Smooth muscle cell (in vitro differentiated cells): ENCODE measurements around the gene AQP1. TPM values are rescaled to one million over a fixed set of nuclear protein-coding genes. Genes with fewer than 3 reads are reported as not detected.

ENCODE experiments used
- DNase-seq: peaks from one replicate; lab custom pipeline; 2025; ENCODE audit not compliant: unreplicated experiment; lab: John Stamatoyannopoulos, UW
- H2AFZ ChIP-seq: fragments of 200-600 bp; sonication (generic); 2 replicates; pipeline ENCODE4 v1.6.0; 2016; ENCODE audit warnings: antibody characterized with exemption, low read depth, mild to moderate bottlenecking
- H3F3A ChIP-seq: fragments of 200-600 bp; sonication (generic); 2 replicates; pipeline ENCODE4 v1.6.0; 2017; ENCODE audit warnings: antibody characterized with exemption, low read depth
- H3K27ac ChIP-seq: fragments of 200-600 bp; sonication (generic); 2 replicates; pipeline ENCODE4 v1.5.1; 2016; ENCODE audit warnings: low read depth, mild to moderate bottlenecking
- H3K27me3 ChIP-seq: fragments of 200-600 bp; sonication (generic); 2 replicates; pipeline ENCODE4 v1.6.1; 2016; ENCODE audit warnings: low read depth, mild to moderate bottlenecking
- H3K36me3 ChIP-seq: fragments of 200-600 bp; sonication (generic); 2 replicates; pipeline ENCODE4 v1.5.1; 2016; ENCODE audit warnings: low read depth
- H3K4me1 ChIP-seq: fragments of 200-600 bp; sonication (generic); 2 replicates; pipeline ENCODE4 v1.5.1; 2016; ENCODE audit warnings: low read depth
- H3K4me2 ChIP-seq: fragments of 200-600 bp; sonication (generic); 2 replicates; pipeline ENCODE4 v1.6.0; 2016; ENCODE audit warnings: mild to moderate bottlenecking
- H3K4me3 ChIP-seq: fragments of 200-600 bp; sonication (generic); 2 replicates; pipeline ENCODE4 v1.5.1; 2016; ENCODE audit warnings: mild to moderate bottlenecking
- H3K79me2 ChIP-seq: fragments of 200-600 bp; sonication (generic); 2 replicates; pipeline ENCODE4 v1.6.0; 2016; ENCODE audit warnings: low read depth, mild to moderate bottlenecking
- H3K9ac ChIP-seq: fragments of 200-600 bp; sonication (generic); 2 replicates; pipeline ENCODE4 v1.6.0; 2016; ENCODE audit warnings: low read depth
- H3K9me3 ChIP-seq: fragments of 200-600 bp; sonication (generic); replicated peaks from 2 replicates; pipeline ENCODE4 v1.5.1; 2016; ENCODE audit warnings: low read depth
- H4K20me1 ChIP-seq: fragments of 200-600 bp; sonication (generic); 2 replicates; pipeline ENCODE4 v1.6.0; 2016; ENCODE audit warnings: low read depth
- CTCF ChIP-seq: fragments of 200-600 bp; sonication (generic); IDR thresholded peaks from 2 replicates; pipeline ENCODE4 v1.5.1; 2017; ENCODE audit warnings: borderline replicate concordance, mild to moderate bottlenecking, antibody characterized with exemption; ENCODE audit not compliant: insufficient read depth, poor library complexity, severe bottlenecking
- WGBS: methylation state at CpG from one replicate; pipeline ENCODE4 v1.1.7; 2016; ENCODE audit warnings: low lambda C conversion rate; 5-methylcytosine and 5-hydroxymethylcytosine counted together
- polyA plus RNA-seq: library from polyadenylated mRNA; unstranded; fragments of >200 nt; fragmentation: Nextera tagmentation; extraction: Ambion mirVana; gene quantifications from 2 replicates; pipeline ENCODE4 v1.2.1, GENCODE V29; 2016
- total RNA-seq: library from RNA; depleted of rRNA; stranded (reverse); fragments of >200 nt; gene quantifications from 2 replicates; pipeline ENCODE4 v1.2.3, GENCODE V29; 2014

AQP1 gene
- total and polyA plus RNA-seq, 2 experiments from 2014 or later: 2,330 to 2,747 TPM

GRCh38 chr7:30905078-30906012 is 6.3 kb upstream of the AQP1 start:
- H3K9ac ChIP-seq: no peak overlapping the region
- peak overlapping the region; percentile 68 for H3K4me2 ChIP-seq
- H3K4me3 ChIP-seq: no peak overlapping the region
- H3K27me3 ChIP-seq: no peaks in the 10 kb centered on the region
- TF ChIP-seq CTCF: no peak
- no peaks in the 10 kb centered on the region for H3K9me3 ChIP-seq
- H4K20me1 ChIP-seq: no peaks in the 10 kb centered on the region
- no peak overlapping the region for H2AFZ ChIP-seq
- no peak for DNase-seq
- H3K27ac ChIP-seq: peak overlapping the region; percentile 99
- H3F3A ChIP-seq: no peaks in the 10 kb centered on the region
- no peaks in the 10 kb centered on the region for H3K79me2 ChIP-seq
- 90% methylated on average over 14 of the region's 15 CpGs for whole genome bisulfite sequencing
- peaks cover 9% of the 10 kb centered on the region for H3K4me1 ChIP-seq
- no peaks in the 10 kb centered on the region for H3K36me3 ChIP-seq

- TF ChIP-seq CTCF: no peak
- no peaks in the 10 kb centered on the region for H3K27me3 ChIP-seq
- H3K9me3 ChIP-seq: no peaks in the 10 kb centered on the region
- no peak for DNase-seq
- no peaks in the 10 kb centered on the region for H3F3A ChIP-seq
- 48% methylated on average over 7 of the region's 7 CpGs for WGBS
- no peak overlapping the region for H3K4me3 ChIP-seq
- H3K79me2 ChIP-seq: no peaks in the 10 kb centered on the region
- no peaks in the 10 kb centered on the region for H3K36me3 ChIP-seq
- H3K9ac ChIP-seq: peak overlapping the region; percentile 19
- peak overlapping the region; percentile 68 for H3K4me2 ChIP-seq
- no peak overlapping the region for H2AFZ ChIP-seq
- peaks cover 10% of the 10 kb centered on the region for H3K4me1 ChIP-seq
- H4K20me1 ChIP-seq: no peaks in the 10 kb centered on the region
- peak overlapping the region; percentile 99 for H3K27ac ChIP-seq
These were observed 5.6 kb upstream of the AQP1 start for GRCh38 chr7:30906014-30906413.

- no peak overlapping the region for H2AFZ ChIP-seq
- peaks cover 15% of the 10 kb centered on the region for H3K4me1 ChIP-seq
- 28% methylated on average over 10 of the region's 11 CpGs for WGBS
- no peak for DNase-seq
- H3K79me2 ChIP-seq: peaks cover 3% of the 10 kb centered on the region
- peak overlapping the region; percentile 88 for H3K9ac ChIP-seq
- no peaks in the 10 kb centered on the region for H3K27me3 ChIP-seq
- H3K4me2 ChIP-seq: peak overlapping the region; percentile 68
- H3K36me3 ChIP-seq: no peaks in the 10 kb centered on the region
- H3K9me3 ChIP-seq: no peaks in the 10 kb centered on the region
- TF ChIP-seq CTCF: no peak
- H3F3A ChIP-seq: no peaks in the 10 kb centered on the region
- no peaks in the 10 kb centered on the region for H4K20me1 ChIP-seq
- peak overlapping the region; percentile 99 for H3K27ac ChIP-seq
- no peak overlapping the region for H3K4me3 ChIP-seq
These were observed 5.0 kb upstream of the AQP1 start for GRCh38 chr7:30906515-30907240.
